GM21576 (cell line): ENCODE results near the gene SLC25A5.
A peak's percentile ranks its signal among the peaks of the same experiment; 100 is the strongest.
"Not testable (repeated sequence)": the region's sequence is repeated elsewhere in the genome, so short reads cannot be mapped to it uniquely, and the experiment has no call there.

Source experiments
- ATAC-seq: cut with Tn5 transposase; IDR thresholded peaks from one replicate; pipeline ENCODE4 v1.9.1; 2021; ENCODE audit warnings: mild to moderate bottlenecking, moderate library complexity; ENCODE audit not compliant: unreplicated experiment

The SLC25A5 gene

DNA sequence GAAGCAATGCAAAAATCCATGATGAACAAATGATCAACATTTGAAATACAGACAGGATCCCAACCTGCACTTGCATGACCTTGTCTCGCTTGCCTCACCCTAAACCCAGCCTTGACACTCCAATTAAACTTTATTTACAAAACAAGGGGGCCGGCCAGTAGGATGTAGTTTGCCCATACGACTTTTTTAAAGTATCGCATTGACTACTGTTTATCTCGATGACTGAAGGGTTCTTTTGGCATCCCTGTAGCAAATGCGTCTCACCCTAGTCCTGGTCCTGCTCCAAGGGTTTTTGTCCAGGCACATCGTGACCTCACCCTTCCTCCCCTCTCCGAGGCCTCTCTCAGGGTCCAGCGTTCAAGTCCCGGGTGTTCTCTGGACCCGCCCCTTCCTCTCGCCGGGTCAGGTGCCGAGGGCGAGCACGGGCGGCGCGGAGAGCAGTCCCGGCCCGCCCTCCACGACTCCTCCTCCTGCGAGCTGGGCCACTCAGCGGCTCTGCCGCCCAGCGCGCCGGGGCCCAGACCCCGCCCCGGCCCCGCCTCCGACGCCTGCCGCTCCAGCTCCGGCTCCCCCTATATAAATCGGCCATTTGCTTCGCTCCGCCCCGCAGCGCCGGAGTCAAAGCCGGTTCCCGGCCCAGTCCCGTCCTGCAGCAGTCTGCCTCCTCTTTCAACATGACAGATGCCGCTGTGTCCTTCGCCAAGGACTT, at the start of gene SLC25A5:
SLC25A5 (plus strand) TSS at position 603 of the 709 bp plus-strand sequence; CDS start at position 675, 72 bp downstream.
- peak; percentile 80 for ATAC-seq

DNA sequence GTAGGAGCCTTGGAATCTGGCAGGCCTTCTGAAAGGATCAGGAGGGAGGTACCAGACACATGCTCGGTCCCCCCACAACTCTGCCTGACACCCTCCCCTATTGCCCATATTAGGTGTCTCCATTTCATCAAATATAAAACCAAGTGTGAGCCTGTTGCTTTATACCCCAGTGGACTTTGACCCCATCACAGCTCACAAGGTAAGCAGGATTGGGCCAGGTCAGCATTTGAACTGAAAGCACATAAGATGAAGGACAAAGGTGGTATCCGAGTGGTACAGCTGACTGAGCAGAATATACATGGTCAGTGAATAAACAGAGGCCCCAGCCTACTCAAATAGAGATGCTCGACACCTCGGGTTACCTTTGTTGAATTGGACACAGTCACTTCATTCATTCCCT, 49.1 kb upstream of the SLC25A5 start:
- ATAC-seq = no peak

DNA sequence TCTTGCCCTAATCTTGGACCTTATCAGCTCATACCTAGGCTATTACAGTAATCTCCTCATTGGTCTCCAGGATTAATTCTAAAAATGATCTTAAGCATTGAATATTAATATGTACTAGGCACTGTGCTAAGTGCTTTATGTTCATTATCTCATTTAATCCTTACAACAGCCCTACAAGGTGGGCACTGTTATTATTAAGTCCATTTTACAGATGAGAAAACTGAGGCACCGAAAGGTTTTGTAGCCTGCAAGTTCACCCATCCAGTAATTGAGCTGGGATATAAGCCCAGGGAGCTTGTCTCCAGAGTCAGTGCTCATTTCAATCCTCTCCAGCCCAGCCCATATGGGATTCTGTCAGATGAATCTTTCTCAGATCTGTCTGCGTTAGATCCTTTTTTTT, 48.3 kb upstream of the SLC25A5 start:
- no peak for ATAC-seq

DNA sequence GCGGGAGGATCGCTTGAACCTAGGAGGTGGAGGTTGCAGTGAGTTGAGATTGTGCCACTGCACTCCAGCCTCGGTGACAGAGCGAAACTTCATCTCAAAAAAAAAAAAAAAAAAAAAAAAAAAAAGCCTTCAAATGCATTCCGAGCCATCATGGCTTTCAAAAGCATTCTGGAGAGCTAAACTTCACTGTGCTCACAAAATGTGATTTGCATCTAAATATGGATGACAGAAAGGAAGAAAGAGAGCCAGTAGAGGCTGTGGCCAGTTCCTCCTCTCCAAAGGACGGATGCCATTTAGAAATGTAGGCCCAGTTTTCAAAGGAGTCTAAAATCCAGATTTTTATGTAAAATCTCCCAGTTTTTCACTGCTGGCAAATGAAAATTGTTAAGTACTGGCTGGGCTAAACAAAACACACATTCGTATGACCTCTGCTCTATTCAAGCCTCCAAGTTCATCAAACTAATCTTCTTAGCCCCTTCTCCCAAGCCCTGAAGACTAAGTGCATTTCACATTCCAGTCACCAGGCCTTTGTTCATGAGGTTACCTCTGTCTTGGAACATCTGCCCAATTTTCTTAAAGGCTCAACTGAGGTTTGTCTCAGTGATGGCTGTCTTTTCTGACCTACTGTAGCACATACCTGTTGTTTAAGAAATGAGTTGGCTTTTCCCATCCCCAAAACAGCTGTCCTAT, 47.1 kb upstream of the SLC25A5 start:
- no peak for ATAC-seq

DNA sequence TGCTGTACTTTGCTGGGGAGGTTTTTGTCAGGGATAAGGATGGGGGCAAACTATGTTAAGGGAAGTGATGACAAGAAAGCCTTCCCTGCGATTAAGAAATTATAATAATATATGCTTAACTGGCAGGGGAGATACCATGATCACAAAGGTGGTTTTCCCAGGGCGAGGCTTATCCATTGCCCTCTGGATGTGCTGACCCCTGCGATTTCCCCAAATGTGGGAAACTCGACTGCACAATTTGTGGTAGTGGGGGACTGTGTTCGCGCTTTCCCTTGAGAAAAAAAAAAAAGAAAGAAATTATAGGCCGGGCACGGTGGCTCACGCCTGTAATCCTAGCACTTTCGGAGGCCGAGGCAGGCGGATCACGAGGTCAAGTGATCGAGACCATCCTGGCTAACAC, 44.6 kb upstream of the SLC25A5 start:
- ATAC-seq = no peak

- ATAC-seq = no peak
Measured at GRCh38 chrX:119424999-119425398, 43.2 kb upstream of the SLC25A5 start.

- ATAC-seq = peak; percentile 78
Measured at GRCh38 chrX:119427024-119427794, 41.0 kb upstream of the SLC25A5 start.

DNA sequence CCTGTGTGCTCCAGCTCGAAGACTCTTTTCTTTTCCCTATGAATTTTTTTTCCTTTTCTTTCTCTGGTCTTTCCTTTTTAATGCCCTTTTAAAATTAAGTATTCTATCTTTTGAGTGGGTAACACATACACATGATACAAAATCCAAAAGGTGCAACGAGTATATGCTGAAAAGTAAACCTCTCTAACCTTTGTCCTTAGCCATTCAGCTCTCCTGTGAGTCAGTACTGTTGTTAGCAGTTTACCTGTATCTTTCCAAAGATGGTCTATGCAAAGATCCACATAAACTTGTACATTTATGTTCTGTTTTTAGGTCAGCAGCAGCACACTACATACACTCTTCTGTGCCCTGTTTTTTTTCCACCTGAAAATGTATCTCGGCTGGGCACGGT, 40.5 kb upstream of the SLC25A5 start:
- ATAC-seq = no peak

- no peak for ATAC-seq
Measured at GRCh38 chrX:119429471-119429870, 38.8 kb upstream of the SLC25A5 start.

DNA sequence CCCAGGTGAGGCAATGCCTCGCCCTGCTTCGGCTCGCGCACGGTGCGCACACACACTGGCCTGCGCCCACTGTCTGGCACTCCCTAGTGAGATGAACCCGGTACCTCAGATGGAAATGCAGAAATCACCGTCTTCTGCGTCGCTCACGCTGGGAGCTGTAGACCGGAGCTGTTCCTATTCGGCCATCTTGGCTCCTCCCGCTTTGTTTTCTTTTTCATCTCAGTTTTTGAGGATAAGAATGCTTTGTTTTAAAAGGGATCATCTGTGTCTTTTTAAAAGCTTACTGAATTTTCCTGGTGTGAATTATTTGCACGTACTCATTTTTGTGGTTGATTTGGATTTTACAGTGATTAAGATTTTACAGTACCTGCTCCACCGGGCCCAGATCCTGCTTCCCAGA, 26.9 kb upstream of the SLC25A5 start:
- not testable (repeated sequence) for ATAC-seq

- ATAC-seq = no peak
Measured at GRCh38 chrX:119442286-119442685, 26.0 kb upstream of the SLC25A5 start.

- ATAC-seq = no peak
Measured at GRCh38 chrX:119453202-119453601, 15.0 kb upstream of the SLC25A5 start.

GRCh38 chrX:119455264-119455663, 13.0 kb upstream of the SLC25A5 start:
- ATAC-seq = no peak

- no peak for ATAC-seq
Measured at GRCh38 chrX:119459181-119459580, 9.1 kb upstream of the SLC25A5 start.

- no peak for ATAC-seq
Measured at GRCh38 chrX:119465555-119465954, 2.7 kb upstream of the SLC25A5 start.

DNA sequence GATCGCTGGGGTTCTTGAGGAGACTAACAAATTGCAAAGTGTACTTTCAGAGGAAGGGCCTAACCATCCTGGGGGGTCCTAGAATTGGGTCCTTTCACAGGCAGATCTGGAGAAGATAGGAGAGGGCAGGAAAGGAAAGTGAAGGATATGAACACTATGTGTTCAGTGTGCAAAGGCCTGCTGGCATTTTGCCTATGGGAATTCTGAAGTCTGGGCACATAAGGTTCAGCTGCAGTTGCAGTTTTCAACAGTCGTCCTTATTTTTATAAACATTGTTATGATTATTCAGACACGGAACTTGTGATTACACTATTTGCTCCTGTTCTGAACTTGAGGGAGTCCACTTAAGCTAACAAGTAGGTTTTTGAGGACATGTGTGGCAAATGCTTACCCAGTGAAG, 1.3 kb upstream of the SLC25A5 start:
- no peak for ATAC-seq

DNA sequence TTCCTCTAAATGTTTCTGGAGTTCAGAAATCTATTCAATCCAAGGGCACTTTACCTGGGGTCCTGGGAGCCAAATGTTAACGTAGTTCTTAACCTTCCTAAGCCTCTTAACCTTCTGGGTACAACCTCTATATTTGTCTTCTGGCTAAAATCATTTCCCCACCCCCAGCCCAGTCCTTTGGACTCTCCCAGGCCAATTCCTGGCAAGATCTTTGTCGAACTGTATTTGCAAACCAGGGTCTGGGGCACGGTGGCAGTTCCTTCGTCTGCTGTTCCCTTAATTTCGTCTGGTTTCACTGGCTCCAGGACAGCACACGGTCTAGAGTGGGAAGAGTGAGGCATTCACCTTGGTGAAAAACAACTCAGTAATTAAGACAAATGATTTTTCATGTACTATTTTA, 811 bp upstream of the SLC25A5 start:
- no peak for ATAC-seq

GRCh38 chrX:119468551-119469312, 488 bp downstream of the SLC25A5 start:
- ATAC-seq = peak; percentile 71

GRCh38 chrX:119469313-119469635, 1.0 kb downstream of the SLC25A5 start:
- ATAC-seq = no peak

GRCh38 chrX:119474615-119475388, 6.6 kb downstream of the SLC25A5 start:
- no peak for ATAC-seq
